Measurements from ENCODE around the gene LEUTX.

Gene LEUTX

DNA sequence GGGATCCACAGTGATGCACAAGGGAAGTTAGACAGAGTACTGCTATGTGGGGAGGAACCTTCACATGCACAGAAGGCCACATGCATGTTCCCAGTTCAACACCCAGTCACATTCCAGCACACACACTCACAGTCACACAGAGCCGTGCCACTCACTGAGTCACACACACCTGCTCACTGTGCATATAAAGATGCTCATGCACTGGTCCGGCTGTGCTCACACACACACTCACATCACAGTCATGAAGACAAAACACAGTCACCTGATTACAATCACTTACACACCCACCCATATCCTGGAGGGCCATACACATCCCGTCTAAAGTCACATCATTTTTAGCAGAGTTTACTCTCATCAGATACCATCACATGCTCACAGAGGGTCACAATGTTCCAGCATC is 41.3 kb upstream of the LEUTX start:
- TF ChIP-seq ZBTB7A (IDR thresholded peaks at IDR 0.05; ENCODE audit: low read depth) = no peak

DNA sequence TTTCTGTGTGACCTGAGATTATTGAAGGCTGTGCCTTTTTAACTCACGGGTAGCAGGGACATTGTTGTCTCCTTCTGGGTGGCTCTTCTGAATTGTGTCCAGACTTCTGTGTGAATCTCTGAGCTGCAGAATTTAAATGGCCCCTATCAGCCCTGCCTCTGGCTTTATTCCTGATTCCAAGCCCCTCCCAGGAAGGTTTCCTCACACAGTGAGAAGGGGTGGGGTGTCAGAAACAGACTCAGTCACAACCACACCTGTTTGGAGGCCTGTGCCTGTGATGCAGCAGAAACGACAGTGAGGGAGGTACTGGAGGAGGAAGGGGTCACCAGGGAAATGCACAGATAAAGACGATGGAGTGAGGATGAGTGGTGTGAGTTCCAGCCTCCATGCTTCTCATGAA is 40.8 kb upstream of the LEUTX start, which contains the start of gene CLC:
Gene CLC, minus strand, starts transcription at position 139 of the 400 bp plus-strand sequence. Its CDS starts 77 bp downstream, at position 62.
- TF ChIP-seq TAF1 (IDR thresholded peaks at IDR 0.05; ENCODE audit: low read depth) (no peak), YY1 (IDR thresholded peaks at IDR 0.05; ENCODE audit: low read depth) (no peak), TEAD4 (IDR thresholded peaks at IDR 0.05) (no peak), NFIC (IDR thresholded peaks at IDR 0.05) (no peak)
- TF ChIP-seq, protein P1, sequence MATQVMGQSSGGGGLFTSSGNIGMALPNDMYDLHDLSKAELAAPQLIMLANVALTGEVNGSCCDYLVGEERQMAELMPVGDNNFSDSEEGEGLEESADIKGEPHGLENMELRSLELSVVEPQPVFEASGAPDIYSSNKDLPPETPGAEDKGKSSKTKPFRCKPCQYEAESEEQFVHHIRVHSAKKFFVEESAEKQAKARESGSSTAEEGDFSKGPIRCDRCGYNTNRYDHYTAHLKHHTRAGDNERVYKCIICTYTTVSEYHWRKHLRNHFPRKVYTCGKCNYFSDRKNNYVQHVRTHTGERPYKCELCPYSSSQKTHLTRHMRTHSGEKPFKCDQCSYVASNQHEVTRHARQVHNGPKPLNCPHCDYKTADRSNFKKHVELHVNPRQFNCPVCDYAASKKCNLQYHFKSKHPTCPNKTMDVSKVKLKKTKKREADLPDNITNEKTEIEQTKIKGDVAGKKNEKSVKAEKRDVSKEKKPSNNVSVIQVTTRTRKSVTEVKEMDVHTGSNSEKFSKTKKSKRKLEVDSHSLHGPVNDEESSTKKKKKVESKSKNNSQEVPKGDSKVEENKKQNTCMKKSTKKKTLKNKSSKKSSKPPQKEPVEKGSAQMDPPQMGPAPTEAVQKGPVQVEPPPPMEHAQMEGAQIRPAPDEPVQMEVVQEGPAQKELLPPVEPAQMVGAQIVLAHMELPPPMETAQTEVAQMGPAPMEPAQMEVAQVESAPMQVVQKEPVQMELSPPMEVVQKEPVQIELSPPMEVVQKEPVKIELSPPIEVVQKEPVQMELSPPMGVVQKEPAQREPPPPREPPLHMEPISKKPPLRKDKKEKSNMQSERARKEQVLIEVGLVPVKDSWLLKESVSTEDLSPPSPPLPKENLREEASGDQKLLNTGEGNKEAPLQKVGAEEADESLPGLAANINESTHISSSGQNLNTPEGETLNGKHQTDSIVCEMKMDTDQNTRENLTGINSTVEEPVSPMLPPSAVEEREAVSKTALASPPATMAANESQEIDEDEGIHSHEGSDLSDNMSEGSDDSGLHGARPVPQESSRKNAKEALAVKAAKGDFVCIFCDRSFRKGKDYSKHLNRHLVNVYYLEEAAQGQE (IDR thresholded peaks at IDR 0.05; ENCODE audit: low read depth) = no peak

DNA sequence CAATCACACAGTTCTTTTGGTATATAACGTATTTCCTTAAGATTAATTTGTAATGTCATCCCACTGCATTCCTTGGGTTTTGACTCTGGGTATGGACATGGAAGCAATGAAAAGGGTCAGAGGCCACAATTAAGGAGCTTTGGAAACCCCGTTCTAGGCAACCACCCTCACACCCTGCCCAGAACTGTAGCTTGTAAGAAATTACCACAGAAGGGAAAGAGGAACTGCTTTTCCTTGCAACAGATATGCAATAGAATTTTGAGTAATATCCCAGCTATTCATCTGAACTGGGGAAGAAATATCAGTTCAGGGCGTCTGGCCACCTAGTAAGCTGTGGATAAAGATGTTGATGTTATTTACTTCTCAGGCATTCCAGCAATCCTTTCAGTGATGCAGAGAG is 39.8 kb upstream of the LEUTX start:
- TF ChIP-seq TAF1 (IDR thresholded peaks at IDR 0.05; ENCODE audit: low read depth) = no peak
- TF ChIP-seq RAD21 (IDR thresholded peaks at IDR 0.05; ENCODE audit: low read depth) = no peak
- TF ChIP-seq EGR1 (IDR thresholded peaks at IDR 0.05) = no peak
- TF ChIP-seq TEAD4 (IDR thresholded peaks at IDR 0.05) = no peak
- TF ChIP-seq, protein P2, sequence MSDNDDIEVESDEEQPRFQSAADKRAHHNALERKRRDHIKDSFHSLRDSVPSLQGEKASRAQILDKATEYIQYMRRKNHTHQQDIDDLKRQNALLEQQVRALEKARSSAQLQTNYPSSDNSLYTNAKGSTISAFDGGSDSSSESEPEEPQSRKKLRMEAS (IDR thresholded peaks at IDR 0.05) = no peak
- TF ChIP-seq EP300 (IDR thresholded peaks at IDR 0.05; ENCODE audit: borderline replicate concordance) = no peak
- TF ChIP-seq, protein P1 (IDR thresholded peaks at IDR 0.05; ENCODE audit: low read depth) = no peak
- no peak for TF ChIP-seq FOXM1 (IDR thresholded peaks at IDR 0.05; ENCODE audit: borderline replicate concordance, low read depth)
- no peak for TF ChIP-seq CEBPB (IDR thresholded peaks at IDR 0.05)
- no peak for TF ChIP-seq ZBTB7A (IDR thresholded peaks at IDR 0.05; ENCODE audit: low read depth)
- TF ChIP-seq, protein P3, sequence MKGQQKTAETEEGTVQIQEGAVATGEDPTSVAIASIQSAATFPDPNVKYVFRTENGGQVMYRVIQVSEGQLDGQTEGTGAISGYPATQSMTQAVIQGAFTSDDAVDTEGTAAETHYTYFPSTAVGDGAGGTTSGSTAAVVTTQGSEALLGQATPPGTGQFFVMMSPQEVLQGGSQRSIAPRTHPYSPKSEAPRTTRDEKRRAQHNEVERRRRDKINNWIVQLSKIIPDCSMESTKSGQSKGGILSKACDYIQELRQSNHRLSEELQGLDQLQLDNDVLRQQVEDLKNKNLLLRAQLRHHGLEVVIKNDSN (IDR thresholded peaks at IDR 0.05) = no peak
- TF ChIP-seq NFIC (IDR thresholded peaks at IDR 0.05) = no peak
- TF ChIP-seq TCF12 (IDR thresholded peaks at IDR 0.05; ENCODE audit: low read depth) = no peak
- no peak for TF ChIP-seq CREB1 (IDR thresholded peaks at IDR 0.05; ENCODE audit: low read depth)

DNA sequence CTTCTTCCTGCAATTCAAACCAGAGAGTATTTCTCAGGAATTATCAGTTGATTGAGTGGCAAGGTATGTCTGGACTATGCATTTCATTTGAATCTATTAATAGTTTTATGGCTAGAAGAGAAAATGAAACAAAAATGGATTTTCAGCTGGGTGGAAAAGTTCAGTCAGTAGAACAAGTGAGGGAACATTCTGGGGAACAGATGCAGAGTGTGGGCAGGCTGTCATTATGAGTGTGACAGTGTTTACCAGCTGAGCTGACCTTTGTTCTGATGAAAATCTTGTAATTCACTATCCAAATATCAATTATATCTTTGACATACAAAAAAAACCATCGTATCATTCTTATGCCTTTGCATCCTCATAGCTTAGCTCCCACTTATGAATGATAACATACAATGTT is 38.3 kb upstream of the LEUTX start:
- no peak for TF ChIP-seq NFIC (IDR thresholded peaks at IDR 0.05)
- TF ChIP-seq, protein P1 (IDR thresholded peaks at IDR 0.05; ENCODE audit: low read depth) = no peak
- no peak for TF ChIP-seq YY1 (IDR thresholded peaks at IDR 0.05; ENCODE audit: low read depth)

DNA sequence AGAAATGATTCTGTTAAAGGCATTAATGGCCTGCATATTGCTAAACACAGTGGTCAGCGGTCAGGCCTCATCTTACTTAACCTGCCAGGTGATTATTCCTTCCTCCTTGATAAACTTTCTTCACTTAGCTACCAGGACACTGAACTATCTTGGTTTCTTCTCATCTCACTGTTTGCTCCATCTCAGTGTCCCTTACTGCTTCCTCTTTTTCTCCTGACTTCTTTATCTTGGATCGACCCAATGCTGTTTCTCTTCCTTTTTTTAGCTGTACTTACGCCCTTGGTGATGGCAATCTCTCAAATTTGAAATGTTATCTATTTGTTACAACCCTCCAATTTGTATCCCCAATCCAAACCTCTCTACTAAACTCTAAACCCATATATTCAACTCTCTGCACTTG is 33.0 kb upstream of the LEUTX start:
- no peak for TF ChIP-seq RAD21 (IDR thresholded peaks at IDR 0.05; ENCODE audit: low read depth)

DNA sequence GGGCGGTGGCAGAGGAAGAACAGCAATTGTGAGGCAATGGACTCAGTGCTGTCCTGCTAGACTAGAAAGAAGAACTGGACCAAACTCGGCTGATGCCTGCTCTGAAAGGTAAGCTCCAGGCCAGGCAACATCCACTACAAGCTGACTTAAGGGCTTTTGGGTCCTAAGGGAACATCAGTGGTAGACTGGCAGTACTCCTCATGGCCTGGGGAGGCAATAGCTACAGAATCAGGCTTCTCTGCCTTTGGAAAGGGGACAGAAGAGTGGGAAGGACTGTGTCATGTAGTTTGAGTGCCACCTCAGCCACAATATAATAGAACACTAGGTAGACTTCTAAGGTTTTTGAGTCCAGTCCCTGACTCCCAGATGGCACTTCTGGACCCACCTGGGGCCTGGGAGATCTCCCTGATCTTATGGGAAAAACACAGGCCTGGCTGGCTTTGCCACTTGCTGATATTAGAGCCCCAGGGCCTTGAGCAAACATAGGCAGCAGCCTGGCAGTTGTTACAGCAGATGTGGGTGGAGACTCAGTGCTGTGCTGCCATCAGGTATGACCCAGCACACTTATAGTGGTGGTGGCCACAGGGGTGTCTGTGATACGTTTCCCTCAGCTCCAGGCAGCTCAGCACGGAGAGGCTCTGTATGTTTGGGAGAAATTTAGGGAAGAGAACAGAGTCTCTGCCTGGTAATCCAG is 31.7 kb upstream of the LEUTX start:
- no peak for TF ChIP-seq YY1 (IDR thresholded peaks at IDR 0.05; ENCODE audit: low read depth)
- TF ChIP-seq RAD21 (IDR thresholded peaks at IDR 0.05; ENCODE audit: low read depth) = no peak
- no peak for TF ChIP-seq TCF12 (IDR thresholded peaks at IDR 0.05; ENCODE audit: low read depth)
- no peak for TF ChIP-seq TEAD4 (IDR thresholded peaks at IDR 0.05)
- no peak for TF ChIP-seq ZBTB7A (IDR thresholded peaks at IDR 0.05; ENCODE audit: low read depth)
- TF ChIP-seq, protein P1 (IDR thresholded peaks at IDR 0.05; ENCODE audit: low read depth) = no peak
- TF ChIP-seq EGR1 (IDR thresholded peaks at IDR 0.05) = no peak
- TF ChIP-seq, protein P2 (IDR thresholded peaks at IDR 0.05) = no peak
- no peak for TF ChIP-seq NFIC (IDR thresholded peaks at IDR 0.05)
- no peak for TF ChIP-seq CEBPB (IDR thresholded peaks at IDR 0.05)
- TF ChIP-seq, protein P3 (IDR thresholded peaks at IDR 0.05) = no peak
- TF ChIP-seq CREB1 (IDR thresholded peaks at IDR 0.05; ENCODE audit: low read depth) = no peak
- TF ChIP-seq FOXM1 (IDR thresholded peaks at IDR 0.05; ENCODE audit: borderline replicate concordance, low read depth) = no peak
- TF ChIP-seq TAF1 (IDR thresholded peaks at IDR 0.05; ENCODE audit: low read depth) = no peak
- no peak for TF ChIP-seq EP300 (IDR thresholded peaks at IDR 0.05; ENCODE audit: borderline replicate concordance)
